ENCODE data around the gene CST8.
A peak's percentile ranks its signal among the peaks of the same experiment; 100 is the strongest.

CST8 gene

GRCh38 chr20:23532533-23532932 lies 41.6 kb downstream of the CST8 start:
- Histone ChIP-seq H3K27me3 (ENCODE audit: control insufficient read depth in 3 of 3, insufficient read depth in 3 of 3, low read depth in 1 of 3, low read length in 3 of 3) (peaks cover 0 to 53% (median 0%) of the 10 kb centered on the region in 3 experiments), H3K18ac (ENCODE audit: low read length) (no peak overlapping the region), H4K8ac (ENCODE audit: low read depth, low read length) (no peak overlapping the region), H3K14ac (ENCODE audit: low read length) (no peak overlapping the region), H4K91ac (ENCODE audit: low read depth, low read length, poor library complexity) (no peak overlapping the region), H2BK120ac (ENCODE audit: low read depth, low read length) (no peak overlapping the region), H3K23ac (ENCODE audit: low read depth, low read length, poor library complexity) (no peak overlapping the region), H3K4me3 (ENCODE audit: low read length in 2 of 2) (no peak overlapping the region), H3K9ac (ENCODE audit: low read depth, low read length, poor library complexity) (no peak overlapping the region), H2BK15ac (ENCODE audit: low read length) (no peak overlapping the region), H3K4me2 (ENCODE audit: insufficient read depth, low read length, poor library complexity, severe bottlenecking) (no peak overlapping the region), H3K79me1 (ENCODE audit: low read depth, low read length) (no peaks in the 10 kb centered on the region), H2AK5ac (ENCODE audit: low read depth, low read length) (no peak overlapping the region), H3K4me1 (ENCODE audit: control insufficient read depth in 2 of 2, insufficient read depth in 1 of 2, low read depth in 1 of 2, low read length in 2 of 2) (peaks cover 0 to 15% of the 10 kb centered on the region in 2 donors), H3K27ac (replicated peaks; ENCODE audit: low read length) (no peak overlapping the region), H2BK12ac (ENCODE audit: low read length) (no peak overlapping the region), H3K9me3 (replicated peaks in 1 of 2; ENCODE audit: control insufficient read depth in 2 of 2, insufficient read depth in 1 of 2, low read depth in 1 of 2, low read length in 2 of 2) (peaks cover 4 to 5% of the 10 kb centered on the region in 2 donors), H2AFZ (ENCODE audit: low read length) (no peak overlapping the region), H3K36me3 (replicated peaks in 1 of 2; ENCODE audit: control insufficient read depth in 2 of 2, insufficient read depth in 2 of 2, low read length in 2 of 2) (no peaks in the 10 kb centered on the region), H3K4ac (ENCODE audit: low read length) (no peak overlapping the region), H2BK5ac (ENCODE audit: low read length) (no peak overlapping the region)
- no CpG with 5 or more reads among the region's 1 CpG for WGBS, 2 donors (ENCODE audit: extremely low coverage in 2 of 2, insufficient read length in 2 of 2, insufficient replicate concordance in 1 of 2)
- DNase-seq (ENCODE audit: low spot score): no peak

- no peak overlapping the region for H4K91ac ChIP-seq (ENCODE audit: low read depth, low read length, poor library complexity)
- H3K27ac ChIP-seq (replicated peaks; ENCODE audit: low read length): peak overlapping the region; percentile 43
- H4K8ac ChIP-seq (ENCODE audit: low read depth, low read length): no peak overlapping the region
- no peak overlapping the region for H3K4ac ChIP-seq (ENCODE audit: low read length)
- no peak overlapping the region for H3K4me3 ChIP-seq (ENCODE audit: low read length in 2 of 2)
- no peak overlapping the region for H2BK120ac ChIP-seq (ENCODE audit: low read depth, low read length)
- no peak overlapping the region for H2BK15ac ChIP-seq (ENCODE audit: low read length)
- DNase-seq (ENCODE audit: low spot score): peak; percentile 54
- H2BK12ac ChIP-seq (ENCODE audit: low read length): no peak overlapping the region
- H3K14ac ChIP-seq (ENCODE audit: low read length): no peak overlapping the region
- H3K23ac ChIP-seq (ENCODE audit: low read depth, low read length, poor library complexity): no peak overlapping the region
- H3K9ac ChIP-seq (ENCODE audit: low read depth, low read length, poor library complexity): no peak overlapping the region
- peaks cover 0 to 15% of the 10 kb centered on the region in 2 donors for H3K4me1 ChIP-seq (ENCODE audit: control insufficient read depth in 2 of 2, insufficient read depth in 1 of 2, low read depth in 1 of 2, low read length in 2 of 2)
- H3K9me3 ChIP-seq (replicated peaks in 1 of 2; ENCODE audit: control insufficient read depth in 2 of 2, insufficient read depth in 1 of 2, low read depth in 1 of 2, low read length in 2 of 2): peaks cover 4 to 5% of the 10 kb centered on the region in 2 donors
- H2AFZ ChIP-seq (ENCODE audit: low read length): no peak overlapping the region
- H2AK5ac ChIP-seq (ENCODE audit: low read depth, low read length): no peak overlapping the region
- no peak overlapping the region for H3K4me2 ChIP-seq (ENCODE audit: insufficient read depth, low read length, poor library complexity, severe bottlenecking)
- no peaks in the 10 kb centered on the region for H3K36me3 ChIP-seq (replicated peaks in 1 of 2; ENCODE audit: control insufficient read depth in 2 of 2, insufficient read depth in 2 of 2, low read length in 2 of 2)
- H2BK5ac ChIP-seq (ENCODE audit: low read length): no peak overlapping the region
- peaks cover 0 to 48% (median 0%) of the 10 kb centered on the region in 3 experiments for H3K27me3 ChIP-seq (ENCODE audit: control insufficient read depth in 3 of 3, insufficient read depth in 3 of 3, low read depth in 1 of 3, low read length in 3 of 3)
- H3K79me1 ChIP-seq (ENCODE audit: low read depth, low read length): no peaks in the 10 kb centered on the region
- no peak overlapping the region for H3K18ac ChIP-seq (ENCODE audit: low read length)
Observed at GRCh38 chr20:23533161-23533560, 42.2 kb downstream of the CST8 start.

- no CpG with 5 or more reads among the region's 20 CpGs for WGBS, 2 donors (ENCODE audit: extremely low coverage in 2 of 2, insufficient read length in 2 of 2, insufficient replicate concordance in 1 of 2)
- Histone ChIP-seq H3K27ac (replicated peaks; ENCODE audit: low read length) (no peak overlapping the region), H4K8ac (ENCODE audit: low read depth, low read length) (no peak overlapping the region), H3K4me1 (ENCODE audit: control insufficient read depth in 2 of 2, insufficient read depth in 1 of 2, low read depth in 1 of 2, low read length in 2 of 2) (peaks cover 0 to 15% of the 10 kb centered on the region in 2 donors), H3K4me2 (ENCODE audit: insufficient read depth, low read length, poor library complexity, severe bottlenecking) (no peak overlapping the region), H2AFZ (ENCODE audit: low read length) (no peak overlapping the region), H3K14ac (ENCODE audit: low read length) (no peak overlapping the region), H3K79me1 (ENCODE audit: low read depth, low read length) (no peaks in the 10 kb centered on the region), H3K23ac (ENCODE audit: low read depth, low read length, poor library complexity) (no peak overlapping the region), H3K18ac (ENCODE audit: low read length) (peak overlapping the region; percentile 78), H2BK120ac (ENCODE audit: low read depth, low read length) (peak overlapping the region; percentile 19), H3K4me3 (ENCODE audit: low read length in 2 of 2) (no peak overlapping the region), H2BK5ac (ENCODE audit: low read length) (peak overlapping the region; percentile 50), H2AK5ac (ENCODE audit: low read depth, low read length) (peak overlapping the region; percentile 86), H2BK12ac (ENCODE audit: low read length) (peak overlapping the region; percentile 66), H2BK15ac (ENCODE audit: low read length) (peak overlapping the region; percentile 71), H3K36me3 (replicated peaks in 1 of 2; ENCODE audit: control insufficient read depth in 2 of 2, insufficient read depth in 2 of 2, low read length in 2 of 2) (no peaks in the 10 kb centered on the region), H3K9ac (ENCODE audit: low read depth, low read length, poor library complexity) (peak overlapping the region; percentile 13), H3K9me3 (replicated peaks in 1 of 2; ENCODE audit: control insufficient read depth in 2 of 2, insufficient read depth in 1 of 2, low read depth in 1 of 2, low read length in 2 of 2) (peaks cover 0 to 2% of the 10 kb centered on the region in 2 donors), H4K91ac (ENCODE audit: low read depth, low read length, poor library complexity) (no peak overlapping the region), H3K27me3 (ENCODE audit: control insufficient read depth in 3 of 3, insufficient read depth in 3 of 3, low read depth in 1 of 3, low read length in 3 of 3) (peaks cover 0 to 42% (median 0%) of the 10 kb centered on the region in 3 experiments), H3K4ac (ENCODE audit: low read length) (no peak overlapping the region)
- no peak for DNase-seq (ENCODE audit: low spot score)
Observed at GRCh38 chr20:23534801-23535593, 44.1 kb downstream of the CST8 start.

- no peak for DNase-seq (ENCODE audit: low spot score)
- Histone ChIP-seq H3K27ac (replicated peaks; ENCODE audit: low read length) (no peak overlapping the region), H2BK5ac (ENCODE audit: low read length) (no peak overlapping the region), H4K91ac (ENCODE audit: low read depth, low read length, poor library complexity) (no peak overlapping the region), H3K79me1 (ENCODE audit: low read depth, low read length) (no peaks in the 10 kb centered on the region), H2AFZ (ENCODE audit: low read length) (no peak overlapping the region), H3K9ac (ENCODE audit: low read depth, low read length, poor library complexity) (no peak overlapping the region), H3K4me2 (ENCODE audit: insufficient read depth, low read length, poor library complexity, severe bottlenecking) (no peak overlapping the region), H3K23ac (ENCODE audit: low read depth, low read length, poor library complexity) (no peak overlapping the region), H2BK12ac (ENCODE audit: low read length) (no peak overlapping the region), H3K14ac (ENCODE audit: low read length) (no peak overlapping the region), H3K9me3 (replicated peaks in 1 of 2; ENCODE audit: control insufficient read depth in 2 of 2, insufficient read depth in 1 of 2, low read depth in 1 of 2, low read length in 2 of 2) (no peaks in the 10 kb centered on the region), H3K4me1 (ENCODE audit: control insufficient read depth in 2 of 2, insufficient read depth in 1 of 2, low read depth in 1 of 2, low read length in 2 of 2) (peaks cover 0 to 17% of the 10 kb centered on the region in 2 donors), H3K4me3 (ENCODE audit: low read length in 2 of 2) (no peak overlapping the region), H3K4ac (ENCODE audit: low read length) (no peak overlapping the region), H2BK120ac (ENCODE audit: low read depth, low read length) (no peak overlapping the region), H3K27me3 (ENCODE audit: control insufficient read depth in 3 of 3, insufficient read depth in 3 of 3, low read depth in 1 of 3, low read length in 3 of 3) (peaks cover 0 to 41% (median 0%) of the 10 kb centered on the region in 3 experiments), H3K18ac (ENCODE audit: low read length) (no peak overlapping the region), H4K8ac (ENCODE audit: low read depth, low read length) (no peak overlapping the region), H2BK15ac (ENCODE audit: low read length) (no peak overlapping the region), H2AK5ac (ENCODE audit: low read depth, low read length) (no peak overlapping the region), H3K36me3 (replicated peaks in 1 of 2; ENCODE audit: control insufficient read depth in 2 of 2, insufficient read depth in 2 of 2, low read length in 2 of 2) (no peaks in the 10 kb centered on the region)
- no CpG with 5 or more reads among the region's 2 CpGs for WGBS, 2 donors (ENCODE audit: extremely low coverage in 2 of 2, insufficient read length in 2 of 2, insufficient replicate concordance in 1 of 2)
Observed at GRCh38 chr20:23536328-23536974, 45.5 kb downstream of the CST8 start.

All from neuronal stem cell (in vitro differentiated cells).